Measurements from ENCODE around the gene IDI1. TPM values are rescaled to one million over a fixed set of nuclear protein-coding genes. Genes with fewer than 3 reads are reported as not detected.
"Not testable (repeated sequence)": the region's sequence is repeated elsewhere in the genome, so short reads cannot be mapped to it uniquely, and the experiment has no call there.

IDI1 gene
- total RNA-seq, 2 experiments from 2014 or later: 96.0 to 96.5 TPM

- Mint-ChIP-seq H3K27ac (no peak overlapping the region), H3K27me3 (no peaks in the 10 kb centered on the region), H3K36me3 (ENCODE audit: low read depth) (peaks cover 13% of the 10 kb centered on the region), H3K9me3 (no peaks in the 10 kb centered on the region), H3K4me3 (no peak overlapping the region), H3K4me1 (no peaks in the 10 kb centered on the region)
- DNase-seq: no peak
- POLR2A ChIA-PET: no interaction called here
- CTCF ChIA-PET: no interaction called here
These were observed 24.8 kb downstream of the IDI1 start for GRCh38 chr10:1024103-1024502.

- Mint-ChIP-seq H3K36me3 (ENCODE audit: low read depth) (peaks cover 23% of the 10 kb centered on the region), H3K4me1 (no peaks in the 10 kb centered on the region), H3K9me3 (no peaks in the 10 kb centered on the region), H3K4me3 (no peak overlapping the region), H3K27me3 (no peaks in the 10 kb centered on the region), H3K27ac (no peak overlapping the region)
- DNase-seq: no peak
- CTCF ChIA-PET: no interaction called here
- POLR2A ChIA-PET: no interaction called here
These were observed 26.5 kb downstream of the IDI1 start for GRCh38 chr10:1022413-1022812.

GRCh38 chr10:1020958-1021357 lies 28.0 kb downstream of the IDI1 start:
- Mint-ChIP-seq H3K4me3 (no peak overlapping the region), H3K36me3 (ENCODE audit: low read depth) (peaks cover 36% of the 10 kb centered on the region), H3K9me3 (no peaks in the 10 kb centered on the region), H3K27ac (no peak overlapping the region), H3K27me3 (no peaks in the 10 kb centered on the region), H3K4me1 (no peaks in the 10 kb centered on the region)
- ChIA-PET CTCF (no interaction called here), POLR2A (no interaction called here)
- DNase-seq: no peak

GRCh38 chr10:1020460-1020859 lies 28.5 kb downstream of the IDI1 start:
- Mint-ChIP-seq H3K36me3 (ENCODE audit: low read depth) (peaks cover 39% of the 10 kb centered on the region), H3K4me3 (no peak overlapping the region), H3K27me3 (no peaks in the 10 kb centered on the region), H3K4me1 (no peaks in the 10 kb centered on the region), H3K27ac (no peak overlapping the region), H3K9me3 (no peaks in the 10 kb centered on the region)
- DNase-seq: no peak
- POLR2A ChIA-PET: interaction anchor here (1.0 to 1.4 kb wide), 2 partner anchors 16 to 28 kb away, joined by 3 read pairs; partner anchors contain the start of gene IDI1
- CTCF ChIA-PET: no interaction called here

DNA sequence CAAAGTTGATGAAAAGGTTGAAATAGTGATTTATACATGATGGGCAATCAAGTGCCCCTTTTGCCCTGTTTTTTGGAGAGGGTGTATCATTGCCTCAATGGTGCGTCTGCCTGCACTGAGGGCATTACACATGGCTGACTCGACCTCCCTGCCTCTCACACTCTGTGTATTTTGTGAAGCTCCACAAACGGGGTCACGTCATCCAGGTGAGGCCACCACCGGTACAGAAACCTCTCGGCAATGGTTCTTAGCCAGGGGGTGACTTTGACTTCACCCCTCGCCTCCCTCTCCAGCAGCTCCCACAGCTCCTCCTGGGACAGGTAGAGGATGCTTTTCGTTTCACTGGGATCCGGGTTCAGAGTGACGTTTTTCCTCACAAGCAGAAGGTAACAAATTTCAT lies 29.6 kb downstream of the IDI1 start:
- Mint-ChIP-seq H3K4me1 (no peaks in the 10 kb centered on the region), H3K27ac (no peak overlapping the region), H3K27me3 (no peaks in the 10 kb centered on the region), H3K4me3 (no peak overlapping the region), H3K9me3 (no peaks in the 10 kb centered on the region), H3K36me3 (ENCODE audit: low read depth) (peaks cover 45% of the 10 kb centered on the region)
- no peak for DNase-seq
- POLR2A ChIA-PET: interaction anchor here (0.7 to 1.4 kb wide), 2 partner anchors 9 to 30 kb away, joined by 3 to 4 read pairs; partner anchors contain the start of gene IDI1
- CTCF ChIA-PET: interaction anchor here (0.6 kb wide), 1 partner anchor 560 kb away, joined by 3 read pairs; no protein-coding TSS in a partner anchor

DNA sequence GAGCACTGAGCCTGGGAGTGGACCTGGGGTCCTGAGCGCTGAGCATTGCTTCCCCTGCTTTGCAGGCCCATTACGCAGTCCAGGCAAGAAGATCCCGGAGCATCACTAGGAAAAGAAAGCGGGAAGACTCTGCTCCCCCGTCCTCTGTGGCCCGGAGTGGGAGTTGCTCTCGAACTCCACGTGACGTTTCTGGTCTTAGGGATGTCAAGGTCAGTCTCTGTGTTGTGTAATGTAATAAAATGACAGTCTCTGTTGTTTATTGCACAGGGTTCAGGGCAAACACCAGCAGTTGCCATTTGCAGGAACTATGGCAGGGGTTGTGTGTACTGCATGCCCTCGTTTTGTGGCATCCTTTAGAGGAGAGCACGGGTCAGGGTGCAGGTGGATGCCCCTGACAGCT lies 33.2 kb downstream of the IDI1 start:
- ChIA-PET POLR2A (no interaction called here), CTCF (no interaction called here)
- no peak overlapping the region for H3K27ac Mint-ChIP-seq
- peaks cover 75% of the 10 kb centered on the region for H3K36me3 Mint-ChIP-seq (ENCODE audit: low read depth)
- no peaks in the 10 kb centered on the region for H3K27me3 Mint-ChIP-seq
- H3K4me1 Mint-ChIP-seq: no peaks in the 10 kb centered on the region
- no peaks in the 10 kb centered on the region for H3K9me3 Mint-ChIP-seq
- no peak overlapping the region for H3K4me3 Mint-ChIP-seq
- no peak for DNase-seq

- peaks cover 80% of the 10 kb centered on the region for H3K36me3 Mint-ChIP-seq (ENCODE audit: low read depth)
- no peaks in the 10 kb centered on the region for H3K27me3 Mint-ChIP-seq
- no peak overlapping the region for H3K27ac Mint-ChIP-seq
- no peak for DNase-seq
- POLR2A ChIA-PET: no interaction called here
- H3K4me1 Mint-ChIP-seq: peaks cover 12% of the 10 kb centered on the region
- CTCF ChIA-PET: no interaction called here
- no peaks in the 10 kb centered on the region for H3K9me3 Mint-ChIP-seq
- no peak overlapping the region for H3K4me3 Mint-ChIP-seq
These were observed 37.2 kb downstream of the IDI1 start for GRCh38 chr10:1011696-1012095.

- ChIA-PET CTCF (no interaction called here), POLR2A (no interaction called here)
- DNase-seq: no peak
- Mint-ChIP-seq H3K36me3 (ENCODE audit: low read depth) (peaks cover 79% of the 10 kb centered on the region), H3K27ac (no peak overlapping the region), H3K9me3 (no peaks in the 10 kb centered on the region), H3K4me1 (peaks cover 12% of the 10 kb centered on the region), H3K4me3 (no peak overlapping the region), H3K27me3 (no peaks in the 10 kb centered on the region)
These were observed 38.2 kb downstream of the IDI1 start for GRCh38 chr10:1010703-1011102.

- Mint-ChIP-seq H3K36me3 (ENCODE audit: low read depth) (peaks cover 84% of the 10 kb centered on the region), H3K4me1 (peaks cover 12% of the 10 kb centered on the region), H3K27ac (peak overlapping the region; percentile 54)
- H3K27me3 Mint-ChIP-seq, CTCF ChIA-PET, DNase-seq, H3K4me3 Mint-ChIP-seq, H3K9me3 Mint-ChIP-seq: not testable (repeated sequence)
- POLR2A ChIA-PET: interaction anchor here (1.5 kb wide), 1 partner anchor 78 kb away, joined by 3 read pairs; the partner anchor contains the start of gene LARP4B
These were observed 39.0 kb downstream of the IDI1 start for GRCh38 chr10:1009947-1010346.

- ChIA-PET CTCF (no interaction called here), POLR2A (interaction anchor here (1.5 kb wide), 1 partner anchor 78 kb away, joined by 3 read pairs; the partner anchor contains the start of gene LARP4B)
- no peaks in the 10 kb centered on the region for H3K27me3 Mint-ChIP-seq
- H3K4me3 Mint-ChIP-seq: no peak overlapping the region
- H3K36me3 Mint-ChIP-seq (ENCODE audit: low read depth): peaks cover 80% of the 10 kb centered on the region
- H3K4me1 Mint-ChIP-seq: peaks cover 12% of the 10 kb centered on the region
- peak overlapping the region; percentile 18 for H3K27ac Mint-ChIP-seq
- H3K9me3 Mint-ChIP-seq: no peaks in the 10 kb centered on the region
- no peak for DNase-seq
These were observed 39.8 kb downstream of the IDI1 start for GRCh38 chr10:1009071-1009494.

- H3K27ac Mint-ChIP-seq: no peak overlapping the region
- H3K4me1 Mint-ChIP-seq: peaks cover 12% of the 10 kb centered on the region
- ChIA-PET CTCF (no interaction called here), POLR2A (interaction anchor here (1.0 kb wide), 1 partner anchor 66 kb away, joined by 3 read pairs; no protein-coding TSS in a partner anchor)
- no peak overlapping the region for H3K4me3 Mint-ChIP-seq
- H3K9me3 Mint-ChIP-seq: peaks cover 3% of the 10 kb centered on the region
- H3K36me3 Mint-ChIP-seq (ENCODE audit: low read depth): peaks cover 85% of the 10 kb centered on the region
- no peaks in the 10 kb centered on the region for H3K27me3 Mint-ChIP-seq
- no peak for DNase-seq
These were observed 41.3 kb downstream of the IDI1 start for GRCh38 chr10:1007583-1007982.

- H3K9me3 Mint-ChIP-seq: peaks cover 6% of the 10 kb centered on the region
- ChIA-PET CTCF (no interaction called here), POLR2A (interaction anchor here (1.0 kb wide), 1 partner anchor 67 kb away, joined by 3 read pairs; no protein-coding TSS in a partner anchor)
- peaks cover 14% of the 10 kb centered on the region for H3K4me1 Mint-ChIP-seq
- no peak overlapping the region for H3K4me3 Mint-ChIP-seq
- H3K27me3 Mint-ChIP-seq: no peaks in the 10 kb centered on the region
- H3K27ac Mint-ChIP-seq: no peak overlapping the region
- H3K36me3 Mint-ChIP-seq (ENCODE audit: low read depth): peaks cover 83% of the 10 kb centered on the region
- no peak for DNase-seq
These were observed 42.3 kb downstream of the IDI1 start for GRCh38 chr10:1006573-1006972.

GRCh38 chr10:1003884-1004670 lies 44.8 kb downstream of the IDI1 start:
- H3K9me3 Mint-ChIP-seq: peaks cover 6% of the 10 kb centered on the region
- ChIA-PET CTCF (interaction anchor here (1.1 kb wide), 1 partner anchor 47 kb away, joined by 3 read pairs; no protein-coding TSS in a partner anchor), POLR2A (interaction anchor here (0.9 to 1.1 kb wide), 2 partner anchors 14 to 16 kb away, joined by 3 to 4 read pairs; no protein-coding TSS in a partner anchor)
- peaks cover 4% of the 10 kb centered on the region for H3K4me1 Mint-ChIP-seq
- no peaks in the 10 kb centered on the region for H3K27me3 Mint-ChIP-seq
- H3K36me3 Mint-ChIP-seq (ENCODE audit: low read depth): peaks cover 79% of the 10 kb centered on the region
- no peak overlapping the region for H3K4me3 Mint-ChIP-seq
- H3K27ac Mint-ChIP-seq: no peak overlapping the region
- no peak for DNase-seq

Measured in activated CD4-positive, alpha-beta memory T cell treated with anti-CD3 and anti-CD28 coated beads, Interleukin-2, amount 10 ng/mL, durations not matched to agents 7 days and 5 days (primary cell).